ENCODE results near the gene ABAT. TPM values are rescaled to one million over a fixed set of nuclear protein-coding genes. Genes with fewer than 3 reads are reported as not detected.

The ABAT gene
- total and polyA plus RNA-seq, 5 experiments from 2014 or later = 1.7 to 10.0 (median 2.4) TPM

DNA sequence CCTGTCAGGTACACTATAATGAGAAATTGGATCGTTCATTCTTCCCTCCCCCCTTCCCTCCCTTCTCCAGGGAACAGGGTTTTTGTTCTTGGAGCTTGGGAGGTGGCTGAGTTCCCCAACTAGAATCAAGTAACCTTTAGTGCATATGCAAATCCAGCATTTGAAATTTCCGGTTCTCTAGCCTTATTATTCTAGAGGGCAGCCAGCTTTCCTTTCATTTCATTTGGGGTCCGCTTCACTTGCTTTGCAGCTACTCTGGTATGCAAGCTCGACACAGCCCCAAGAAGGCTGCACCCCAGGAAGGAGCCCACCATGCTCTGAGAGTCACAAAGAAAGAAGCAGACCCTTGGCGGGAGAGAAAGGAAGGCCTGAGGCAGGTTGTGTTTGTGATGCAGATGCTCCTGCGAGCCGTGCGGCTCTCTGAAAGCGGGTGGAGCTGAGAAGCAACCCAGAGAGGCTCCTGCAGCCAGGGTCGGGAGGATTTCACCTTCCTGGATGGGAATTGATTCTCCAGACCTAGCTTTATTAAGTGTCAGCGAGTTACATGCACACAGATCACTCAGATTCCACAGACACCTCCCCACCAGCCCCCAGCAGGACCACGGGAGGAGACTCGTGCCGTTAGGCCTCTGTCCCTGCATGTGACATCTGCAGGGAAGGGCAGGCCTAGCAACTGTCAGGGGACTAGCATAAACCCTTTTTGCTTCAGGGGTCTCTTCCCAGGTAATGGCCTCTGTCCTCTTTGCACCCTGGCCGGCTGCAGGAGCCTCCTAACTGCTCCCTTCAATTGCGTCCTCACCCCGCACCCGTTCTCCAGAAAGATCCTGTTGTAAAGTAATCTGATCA is 157.7 kb downstream of the ABAT start:
- ATAC-seq (no peak), DNase-seq (no peak)
- Mint-ChIP-seq H3K9me3 (no peaks in the 10 kb centered on the region), H3K4me1 (peaks cover 14 to 39% (median 25%) of the 10 kb centered on the region in 4 donors), H3K27ac (peak overlapping the region in 2 of 10 donors; percentile 52 to 79), H3K36me3 (peaks cover 0 to 35% (median 9%) of the 10 kb centered on the region in 3 donors), H3K27me3 (no peaks in the 10 kb centered on the region), H3K4me3 (peak overlapping the region in 3 of 10 donors; percentile 38 to 69 (median 45))
- POLR2A ChIA-PET = no interaction called here

DNA sequence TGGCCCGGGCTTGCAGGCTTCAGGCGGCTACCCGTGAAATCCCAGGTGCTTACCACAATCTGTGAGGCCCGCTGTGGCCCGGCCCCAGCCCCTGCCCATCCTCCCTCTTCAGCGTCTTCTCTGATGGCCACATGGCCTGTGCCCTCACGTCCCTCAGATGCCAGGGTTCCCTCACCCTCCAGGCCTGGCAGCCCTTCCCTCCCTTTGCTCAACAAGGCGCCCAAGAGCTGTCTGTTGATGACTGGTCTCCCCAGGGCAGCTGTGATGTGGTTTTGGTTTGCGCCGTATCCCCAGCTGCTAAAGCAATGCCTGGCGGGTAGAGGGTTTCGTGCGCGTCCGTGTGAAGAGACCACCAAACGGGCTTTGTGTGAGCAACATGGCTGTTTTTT is 158.3 kb downstream of the ABAT start:
- Mint-ChIP-seq H3K4me3 (peak overlapping the region in 7 of 10 donors; percentile 26 to 69 (median 45)), H3K9me3 (no peaks in the 10 kb centered on the region), H3K27ac (peak overlapping the region in 5 of 10 donors; percentile 10 to 85 (median 79)), H3K4me1 (peaks cover 14 to 39% (median 25%) of the 10 kb centered on the region in 4 donors), H3K36me3 (peaks cover 0 to 35% (median 9%) of the 10 kb centered on the region in 3 donors), H3K27me3 (no peaks in the 10 kb centered on the region)
- ATAC-seq (no peak), DNase-seq (no peak)
- POLR2A ChIA-PET = no interaction called here

Other genes starting within 250 kb of the ABAT start
- not detected for gene TMEM114, start 84.1 kb upstream of the ABAT start, total RNA-seq
- not detected for gene TMEM114, start 84.1 kb upstream of the ABAT start, polyA plus RNA-seq
- 10 to 100 TPM; 49.6 to 52.2 TPM for gene METTL22, start 52.9 kb upstream of the ABAT start, total RNA-seq
- gene METTL22, start 52.9 kb upstream of the ABAT start, polyA plus RNA-seq = 10 to 100 TPM in 2 of 3 donors, 1 to 10 TPM in 1; 6.9 to 12.7 (median 11.1) TPM
- gene TMEM186, start 123.0 kb downstream of the ABAT start, total RNA-seq = 10 to 100 TPM; 12.0 to 12.5 TPM
- 10 to 100 TPM; 10.3 to 15.8 (median 14.1) TPM for gene TMEM186, start 123.0 kb downstream of the ABAT start, polyA plus RNA-seq
- gene PMM2, start 123.2 kb downstream of the ABAT start, total RNA-seq = 10 to 100 TPM; 35.2 to 41.9 TPM
- gene PMM2, start 123.2 kb downstream of the ABAT start, polyA plus RNA-seq = 10 to 100 TPM; 21.4 to 26.0 (median 22.5) TPM
- 10 to 100 TPM; 59.6 to 61.2 TPM for gene CARHSP1, start 194.4 kb downstream of the ABAT start, total RNA-seq
- gene CARHSP1, start 194.4 kb downstream of the ABAT start, polyA plus RNA-seq = 10 to 100 TPM; 40.0 to 51.9 (median 48.5) TPM
- not detected for gene LITAFD, start 207.7 kb downstream of the ABAT start, total RNA-seq
- gene LITAFD, start 207.7 kb downstream of the ABAT start, polyA plus RNA-seq = not detected